ENCODE measurements around the gene ZSCAN5B. TPM values are rescaled to one million over a fixed set of nuclear protein-coding genes. Genes with fewer than 3 reads are reported as not detected.

The ZSCAN5B gene
- total and polyA plus RNA-seq, 2 of the 13 experiments (the other 11 are each of a cell fraction or from before 2014, with no cell fraction given), result not detected

- H2AFZ ChIP-seq (ENCODE audit: low read length), result no peak overlapping the region
- peaks cover 40% of the 10 kb centered on the region for H3K79me2 ChIP-seq (ENCODE audit: insufficient read depth, low read length)
- no TSS peak for BruUV-seq (replicated peaks)
- no peaks in the 10 kb centered on the region; the same call in 1 of the 2 replicates for H4K20me1 ChIP-seq (ENCODE audit: insufficient read depth, low read length)
- in situ Hi-C loops (cut with HindIII; ENCODE audit: extremely low pct_ligation_motif_present, low pct_unique_long_range_greater_than_20kb), result no loop called here
- peaks cover 0 to 8% of the 10 kb centered on the region in 2 experiments; a peak in 2 of 5 replicates for H3K36me3 ChIP-seq (replicated peaks in 1 of 2; ENCODE audit: control insufficient read depth in 1 of 2, insufficient read depth in 2 of 2, low read length in 2 of 2)
- CTCF ChIA-PET (ENCODE audit: low intra/inter-chr PET ratio, low total read pairs), result no interaction called here
- ATAC-seq, result peak; percentile 1; the same call in 1 of the 3 replicates
- peak overlapping the region; percentile 63 to 84 (median 83) for H3K4me3 ChIP-seq (replicated peaks in 1 of 3; ENCODE audit: insufficient read depth in 1 of 3, low read depth in 2 of 3, low read length in 3 of 3)
- H3K4me1 ChIP-seq (ENCODE audit: insufficient read depth, low read length), result peaks cover 83% of the 10 kb centered on the region
- H3K9ac ChIP-seq (ENCODE audit: insufficient read depth, low read depth, low read length), result peak overlapping the region; percentile 98
- POLR2A ChIA-PET, result interaction anchor here (0.6 to 4.9 kb wide), 19 partner anchors 8 to 934 kb away, joined by 3 to 113 read pairs (median 9); partner anchors contain the start of genes GALP and ZNF787
- no peak for FAIRE-seq
- H3K9me3 ChIP-seq (ENCODE audit: low read length), result no peaks in the 10 kb centered on the region
- intact Hi-C loops (cut with micrococcal nuclease; ENCODE audit: unreplicated experiment), result loop anchor here (1.0 to 2.0 kb wide), 2 partner anchors 20 to 29 kb away; partner anchors contain the start of gene ZNF787
- H3K27me3 ChIP-seq (ENCODE audit: control insufficient read depth in 1 of 2, insufficient read depth in 2 of 2, low read length in 2 of 2), result no peaks in the 10 kb centered on the region; a peak in 1 of 5 replicates
- no peak for DNase-seq (ENCODE audit: low spot score)
- H3K27ac ChIP-seq (ENCODE audit: extremely low read length, insufficient read depth, low read length), result peak overlapping the region; percentile 100
- peak overlapping the region; percentile 94 for H3K4me2 ChIP-seq (ENCODE audit: low read depth, low read length)
- 2% methylated on average over 21 of the region's 26 CpGs for WGBS (ENCODE audit: low lambda C conversion rate)
- TF ChIP-seq ZMYM2 (CRISPR knock-in tag; IDR thresholded peaks at IDR 0.05), result no peak
- no peak for TF ChIP-seq EED (CRISPR knock-in tag; IDR thresholded peaks at IDR 0.05)
- no peak for TF ChIP-seq CREBL2 (CRISPR knock-in tag; IDR thresholded peaks at IDR 0.05; ENCODE audit: borderline replicate concordance)
- peak; percentile 7; the same call in 1 of the 2 replicates for TF ChIP-seq THAP11 (CRISPR knock-in tag; IDR thresholded peaks at IDR 0.05)
- peak; percentile 55; the same call in 1 of the 2 replicates for TF ChIP-seq ZBTB7A (CRISPR knock-in tag; IDR thresholded peaks at IDR 0.05)
- no peak for TF ChIP-seq CREB1 (IDR thresholded peaks at IDR 0.05)
- TF ChIP-seq CREB1 (CRISPR knock-in tag; IDR thresholded peaks at IDR 0.05), result no peak
- no peak for TF ChIP-seq TBX3 (IDR thresholded peaks at IDR 0.05; ENCODE audit: borderline replicate concordance)
- no peak for TF ChIP-seq ZNF550 (CRISPR knock-in tag; IDR thresholded peaks at IDR 0.05; ENCODE audit: borderline replicate concordance)
- TF ChIP-seq ZFP37 (CRISPR knock-in tag; IDR thresholded peaks at IDR 0.05; ENCODE audit: borderline replicate concordance), result no peak
- TF ChIP-seq CSRNP1 (CRISPR knock-in tag; IDR thresholded peaks at IDR 0.05), result no peak
- no peak for TF ChIP-seq ZNF816 (CRISPR knock-in tag; IDR thresholded peaks at IDR 0.05; ENCODE audit: borderline replicate concordance)
- TF ChIP-seq ZNF281 (CRISPR knock-in tag; IDR thresholded peaks at IDR 0.05; ENCODE audit: borderline replicate concordance), result peak; percentile 76
- no peak for TF ChIP-seq TSC22D2 (CRISPR knock-in tag; IDR thresholded peaks at IDR 0.05; ENCODE audit: borderline replicate concordance)
- no peak for TF ChIP-seq CERS6 (CRISPR knock-in tag; IDR thresholded peaks at IDR 0.05)
- no peak for TF ChIP-seq ZMAT5 (CRISPR knock-in tag; IDR thresholded peaks at IDR 0.05; ENCODE audit: borderline replicate concordance, low read depth)
- TF ChIP-seq ZNF605 (CRISPR knock-in tag; IDR thresholded peaks at IDR 0.05), result 0 out of 2 replicates have a peak, but pooled peaks have one; percentile 7
- peak; percentile 57 for TF ChIP-seq PRPF4 (IDR thresholded peaks at IDR 0.05; ENCODE audit: low read depth, low read length, poor library complexity, severe bottlenecking)
Measured at GRCh38 chr19:56141417-56141993, 56.1 kb downstream of the ZSCAN5B start.
